GM21360 (cell line): ENCODE data around the gene AKIRIN1.
"Not testable (repeated sequence)": the region's sequence is repeated elsewhere in the genome, so short reads cannot be mapped to it uniquely, and the experiment has no call there.

Source experiments
- ATAC-seq: cut with Tn5 transposase; IDR thresholded peaks from one replicate; pipeline ENCODE4 v1.9.1; 2021; ENCODE audit warnings: mild to moderate bottlenecking, moderate library complexity; ENCODE audit not compliant: unreplicated experiment

Gene AKIRIN1

GRCh38 chr1:38990738-38991637 is at the start of gene AKIRIN1:
TSS of gene AKIRIN1 (plus strand) at chr1:38991276. CDS start at chr1:38991381, 105 bp downstream.
- ATAC-seq, result peak; percentile 90

GRCh38 chr1:38941527-38942019 is 49.5 kb upstream of the AKIRIN1 start, which contains the start of gene RHBDL2:
TSS of gene RHBDL2 (minus strand) at chr1:38941830. CDS start at chr1:38919212, 22,618 bp downstream.
- ATAC-seq, result no peak

GRCh38 chr1:38942664-38943428 is 48.2 kb upstream of the AKIRIN1 start:
- no peak for ATAC-seq

- no peak for ATAC-seq
These were observed 46.5 kb upstream of the AKIRIN1 start for GRCh38 chr1:38944547-38944946.

GRCh38 chr1:38950553-38950952 is 40.5 kb upstream of the AKIRIN1 start:
- no peak for ATAC-seq

GRCh38 chr1:38953433-38953860 is 37.6 kb upstream of the AKIRIN1 start:
- no peak for ATAC-seq

- no peak for ATAC-seq
These were observed 32.1 kb upstream of the AKIRIN1 start for GRCh38 chr1:38958967-38959366.

GRCh38 chr1:38962113-38962512 is 29.0 kb upstream of the AKIRIN1 start:
- no peak for ATAC-seq

GRCh38 chr1:38962560-38962959 is 28.5 kb upstream of the AKIRIN1 start:
- no peak for ATAC-seq

GRCh38 chr1:38964140-38964548 is 26.9 kb upstream of the AKIRIN1 start:
- no peak for ATAC-seq

- not testable (repeated sequence) for ATAC-seq
These were observed 17.9 kb upstream of the AKIRIN1 start for GRCh38 chr1:38973145-38973544.

- no peak for ATAC-seq
These were observed 17.2 kb upstream of the AKIRIN1 start for GRCh38 chr1:38973659-38974437.

GRCh38 chr1:38977399-38978244 is 13.5 kb upstream of the AKIRIN1 start:
- ATAC-seq, result not testable (repeated sequence)

GRCh38 chr1:38978245-38978542 is 12.9 kb upstream of the AKIRIN1 start:
- ATAC-seq, result not testable (repeated sequence)

- ATAC-seq, result not testable (repeated sequence)
These were observed 11.7 kb upstream of the AKIRIN1 start for GRCh38 chr1:38979380-38979779.

GRCh38 chr1:38989979-38990378 is 1.1 kb upstream of the AKIRIN1 start:
- no peak for ATAC-seq

- ATAC-seq, result no peak
These were observed 714 bp upstream of the AKIRIN1 start for GRCh38 chr1:38990386-38990737.

GRCh38 chr1:38991638-38992411 is 749 bp downstream of the AKIRIN1 start:
- ATAC-seq, result peak; percentile 12

- ATAC-seq, result no peak
These were observed 1.5 kb downstream of the AKIRIN1 start for GRCh38 chr1:38992412-38993111.
